ENCODE results near the gene RYR1. TPM values are rescaled to one million over a fixed set of nuclear protein-coding genes. Genes with fewer than 3 reads are reported as not detected.
A peak's percentile ranks its signal among the peaks of the same experiment; 100 is the strongest.

RYR1 gene
- total and polyA plus RNA-seq, 11 donors = 0.44 to 2.1 (median 0.86) TPM

DNA sequence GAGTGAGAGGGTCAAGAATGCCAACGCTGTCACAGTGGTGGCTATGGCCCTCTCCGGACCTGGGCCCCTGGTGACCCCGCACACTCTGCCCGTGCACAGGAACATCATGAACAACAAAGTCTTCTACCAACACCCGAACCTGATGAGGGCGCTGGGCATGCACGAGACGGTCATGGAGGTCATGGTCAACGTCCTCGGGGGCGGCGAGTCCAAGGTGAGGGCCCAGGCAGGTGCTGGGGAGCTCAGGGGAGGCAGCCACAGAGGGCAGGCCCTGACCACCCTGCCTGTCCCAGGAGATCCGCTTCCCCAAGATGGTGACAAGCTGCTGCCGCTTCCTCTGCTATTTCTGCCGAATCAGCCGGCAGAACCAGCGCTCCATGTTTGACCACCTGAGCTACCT lies 62.6 kb downstream of the RYR1 start:
- TF ChIP-seq, protein P1, sequence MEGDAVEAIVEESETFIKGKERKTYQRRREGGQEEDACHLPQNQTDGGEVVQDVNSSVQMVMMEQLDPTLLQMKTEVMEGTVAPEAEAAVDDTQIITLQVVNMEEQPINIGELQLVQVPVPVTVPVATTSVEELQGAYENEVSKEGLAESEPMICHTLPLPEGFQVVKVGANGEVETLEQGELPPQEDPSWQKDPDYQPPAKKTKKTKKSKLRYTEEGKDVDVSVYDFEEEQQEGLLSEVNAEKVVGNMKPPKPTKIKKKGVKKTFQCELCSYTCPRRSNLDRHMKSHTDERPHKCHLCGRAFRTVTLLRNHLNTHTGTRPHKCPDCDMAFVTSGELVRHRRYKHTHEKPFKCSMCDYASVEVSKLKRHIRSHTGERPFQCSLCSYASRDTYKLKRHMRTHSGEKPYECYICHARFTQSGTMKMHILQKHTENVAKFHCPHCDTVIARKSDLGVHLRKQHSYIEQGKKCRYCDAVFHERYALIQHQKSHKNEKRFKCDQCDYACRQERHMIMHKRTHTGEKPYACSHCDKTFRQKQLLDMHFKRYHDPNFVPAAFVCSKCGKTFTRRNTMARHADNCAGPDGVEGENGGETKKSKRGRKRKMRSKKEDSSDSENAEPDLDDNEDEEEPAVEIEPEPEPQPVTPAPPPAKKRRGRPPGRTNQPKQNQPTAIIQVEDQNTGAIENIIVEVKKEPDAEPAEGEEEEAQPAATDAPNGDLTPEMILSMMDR (IDR thresholded peaks at IDR 0.05) = no peak
- no peak for TF ChIP-seq POLR2A (IDR thresholded peaks at IDR 0.05)
- 80 to 90% (median 89%) methylated on average over 8 to 17 of the region's 17 CpGs for WGBS, 4 donors
- Histone ChIP-seq H3K27me3 (peaks cover 0 to 6% (median 0%) of the 10 kb centered on the region in 9 donors), H3K9me3 (peaks cover 0 to 14% (median 0%) of the 10 kb centered on the region in 12 donors), H3K27ac (no peak overlapping the region), H3K36me3 (no peaks in the 10 kb centered on the region), H3K4me3 (no peak overlapping the region), H3K4me1 (no peaks in the 10 kb centered on the region)
- intact Hi-C loops (cut with DNase I) = loop anchor here in 1 of 10 donors (10.0 kb wide), 1 partner anchor 261 kb away; no protein-coding TSS in a partner anchor
- ATAC-seq (no peak), DNase-seq (no peak)

- TF ChIP-seq POLR2A (IDR thresholded peaks at IDR 0.05) = no peak
- TF ChIP-seq, protein P1 (IDR thresholded peaks at IDR 0.05) = no peak
- H3K36me3 ChIP-seq = no peaks in the 10 kb centered on the region
- peaks cover 0 to 6% (median 0%) of the 10 kb centered on the region in 9 donors for H3K27me3 ChIP-seq
- 69 to 86% (median 75%) methylated on average over 26 to 30 of the region's 30 CpGs for WGBS, 4 donors
- DNase-seq (peak in 3 of 5 donors; percentile 20 to 47 (median 35)), ATAC-seq (peak; percentile 33 to 78 (median 48))
- H3K4me3 ChIP-seq = peak overlapping the region in 3 of 12 donors; percentile 3 to 25 (median 22)
- H3K27ac ChIP-seq = no peak overlapping the region
- intact Hi-C loops (cut with DNase I) = loop anchor here in 1 of 10 donors (10.0 kb wide), 1 partner anchor 262 kb away; no protein-coding TSS in a partner anchor
- H3K9me3 ChIP-seq = peaks cover 0 to 8% (median 0%) of the 10 kb centered on the region in 12 donors
- H3K4me1 ChIP-seq = no peaks in the 10 kb centered on the region
Measured at GRCh38 chr19:38496603-38497487, 63.4 kb downstream of the RYR1 start.

- no peak overlapping the region for H3K27ac ChIP-seq
- TF ChIP-seq, protein P1 (IDR thresholded peaks at IDR 0.05) = no peak
- no peak for TF ChIP-seq POLR2A (IDR thresholded peaks at IDR 0.05)
- 92 to 94% (median 93%) methylated on average over 4 of the region's 4 CpGs for WGBS, 4 donors
- H3K9me3 ChIP-seq = no peaks in the 10 kb centered on the region
- no peaks in the 10 kb centered on the region for H3K4me1 ChIP-seq
- intact Hi-C loops (cut with DNase I) = loop anchor here in 1 of 10 donors (10.0 kb wide), 1 partner anchor 263 kb away; no protein-coding TSS in a partner anchor
- no peaks in the 10 kb centered on the region for H3K36me3 ChIP-seq
- DNase-seq (no peak), ATAC-seq (no peak)
- H3K27me3 ChIP-seq = peaks cover 0 to 6% (median 0%) of the 10 kb centered on the region in 9 donors
- H3K4me3 ChIP-seq = no peak overlapping the region
Measured at GRCh38 chr19:38497907-38498306, 64.4 kb downstream of the RYR1 start.

DNA sequence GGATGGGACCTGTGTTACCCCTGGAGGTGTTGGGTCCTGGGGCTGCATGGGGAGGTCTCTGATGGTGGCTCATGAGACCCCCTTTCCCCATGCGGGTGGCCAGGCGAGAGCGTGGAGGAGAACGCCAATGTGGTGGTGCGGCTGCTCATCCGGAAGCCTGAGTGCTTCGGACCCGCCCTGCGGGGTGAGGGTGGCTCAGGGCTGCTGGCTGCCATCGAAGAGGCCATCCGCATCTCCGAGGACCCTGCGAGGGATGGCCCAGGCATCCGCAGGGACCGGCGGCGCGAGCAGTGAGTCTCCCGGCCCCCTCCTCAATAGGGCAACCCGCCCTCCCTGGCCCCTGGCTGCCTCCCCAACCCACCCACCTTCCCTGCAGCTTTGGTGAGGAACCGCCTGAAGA lies 66.0 kb downstream of the RYR1 start:
- TF ChIP-seq POLR2A (IDR thresholded peaks at IDR 0.05) = no peak
- TF ChIP-seq, protein P1 (IDR thresholded peaks at IDR 0.05) = no peak
- no peak for ATAC-seq
- H3K27ac ChIP-seq = no peak overlapping the region
- no peaks in the 10 kb centered on the region for H3K36me3 ChIP-seq
- H3K27me3 ChIP-seq = peaks cover 0 to 6% (median 0%) of the 10 kb centered on the region in 9 donors
- 89 to 93% (median 91%) methylated on average over 10 to 21 of the region's 21 CpGs for WGBS, 4 donors
- H3K4me3 ChIP-seq = no peak overlapping the region
- no peaks in the 10 kb centered on the region for H3K9me3 ChIP-seq
- intact Hi-C loops (cut with DNase I) = loop anchor here in 1 of 10 donors (10.0 kb wide), 1 partner anchor 265 kb away; no protein-coding TSS in a partner anchor
- no peaks in the 10 kb centered on the region for H3K4me1 ChIP-seq
- DNase-seq = no peak
